Neural crest cell (in vitro differentiated cells): ENCODE results near the gene TCF4. TPM values are rescaled to one million over a fixed set of nuclear protein-coding genes. Genes with fewer than 3 reads are reported as not detected.
A peak's percentile ranks its signal among the peaks of the same experiment; 100 is the strongest.

Experiments
- DNase-seq: peaks from one replicate; pipeline ENCODE4 v3.0.0; 2021; ENCODE audit warnings: low read depth, mixed read lengths, low spot score
- H3K27ac Mint-ChIP-seq: one replicate; pipeline ENCODE4 v1.8.0; 2021; ENCODE audit warnings: mild to moderate bottlenecking, mixed read lengths; ENCODE audit not compliant: unreplicated experiment
- H3K27me3 Mint-ChIP-seq: 2 replicates; pipeline ENCODE4 v1.8.0; 2021; ENCODE audit warnings: low read depth, mild to moderate bottlenecking, mixed read lengths
- H3K36me3 Mint-ChIP-seq: 2 replicates; pipeline ENCODE4 v1.8.0; 2021; ENCODE audit warnings: low read depth, mild to moderate bottlenecking, mixed read lengths
- H3K4me1 Mint-ChIP-seq: 2 replicates; pipeline ENCODE4 v1.8.0; 2021; ENCODE audit warnings: mixed read lengths
- H3K4me3 Mint-ChIP-seq: one replicate; pipeline ENCODE4 v1.8.0; 2021; ENCODE audit warnings: mild to moderate bottlenecking, mixed read lengths
- H3K9me3 Mint-ChIP-seq: 2 replicates; pipeline ENCODE4 v1.8.0; 2021; ENCODE audit warnings: mixed read lengths
- CTCF ChIP-seq: fragments of 200-600 bp; sonication (generic); conservative IDR thresholded peaks from 2 replicates; pipeline ENCODE4 v1.5.0; 2021; ENCODE audit warnings: antibody characterized with exemption, mild to moderate bottlenecking
- total RNA-seq: library from RNA; stranded (reverse); gene quantifications from 2 replicates; pipeline ENCODE4 v1.2.1, GENCODE V29; 2021

The TCF4 gene
- total RNA-seq, 1 donor from 2014 or later = 89.9 TPM

- H3K27me3 Mint-ChIP-seq = no peaks in the 10 kb centered on the region
- H3K4me3 Mint-ChIP-seq = no peak overlapping the region
- H3K36me3 Mint-ChIP-seq = no peaks in the 10 kb centered on the region
- no peak for TF ChIP-seq CTCF
- DNase-seq = no peak
- no peaks in the 10 kb centered on the region for H3K9me3 Mint-ChIP-seq
- H3K27ac Mint-ChIP-seq = no peak overlapping the region
- H3K4me1 Mint-ChIP-seq = no peaks in the 10 kb centered on the region
Observed at GRCh38 chr18:55214969-55215368, 373.0 kb downstream of the TCF4 start.

- Mint-ChIP-seq H3K36me3 (no peaks in the 10 kb centered on the region), H3K27me3 (no peaks in the 10 kb centered on the region), H3K4me1 (no peaks in the 10 kb centered on the region), H3K27ac (no peak overlapping the region), H3K9me3 (no peaks in the 10 kb centered on the region), H3K4me3 (no peak overlapping the region)
- TF ChIP-seq CTCF = no peak
- DNase-seq = no peak
Observed at GRCh38 chr18:55214534-55214933, 373.5 kb downstream of the TCF4 start.

GRCh38 chr18:55213586-55213985, 374.4 kb downstream of the TCF4 start:
- Mint-ChIP-seq H3K27ac (no peak overlapping the region), H3K9me3 (no peaks in the 10 kb centered on the region), H3K36me3 (no peaks in the 10 kb centered on the region), H3K4me1 (no peaks in the 10 kb centered on the region), H3K27me3 (no peaks in the 10 kb centered on the region), H3K4me3 (no peak overlapping the region)
- TF ChIP-seq CTCF = no peak
- no peak for DNase-seq

- Mint-ChIP-seq H3K4me1 (no peaks in the 10 kb centered on the region), H3K36me3 (no peaks in the 10 kb centered on the region), H3K9me3 (peaks cover 9% of the 10 kb centered on the region), H3K4me3 (no peak overlapping the region), H3K27me3 (no peaks in the 10 kb centered on the region), H3K27ac (peak overlapping the region; percentile 14)
- no peak for DNase-seq
- TF ChIP-seq CTCF = no peak
Observed at GRCh38 chr18:55206927-55207326, 381.1 kb downstream of the TCF4 start.

GRCh38 chr18:55202232-55202917, 385.6 kb downstream of the TCF4 start:
- H3K27me3 Mint-ChIP-seq = no peaks in the 10 kb centered on the region
- H3K36me3 Mint-ChIP-seq = no peaks in the 10 kb centered on the region
- H3K9me3 Mint-ChIP-seq = peaks cover 9% of the 10 kb centered on the region
- H3K27ac Mint-ChIP-seq = no peak overlapping the region
- no peaks in the 10 kb centered on the region for H3K4me1 Mint-ChIP-seq
- TF ChIP-seq CTCF = no peak
- DNase-seq = no peak
- H3K4me3 Mint-ChIP-seq = no peak overlapping the region
